HG03196 (cell line): Measurements from ENCODE around the gene KRT72.
"Not testable (repeated sequence)": the region's sequence is repeated elsewhere in the genome, so short reads cannot be mapped to it uniquely, and the experiment has no call there.

Experiments
- ATAC-seq: cut with Tn5 transposase; IDR thresholded peaks from one replicate; pipeline ENCODE4 v1.9.1; 2021; ENCODE audit not compliant: unreplicated experiment

KRT72 gene

GRCh38 chr12:52608826-52609630 lies 7.8 kb upstream of the KRT72 start:
- ATAC-seq, result no peak

DNA sequence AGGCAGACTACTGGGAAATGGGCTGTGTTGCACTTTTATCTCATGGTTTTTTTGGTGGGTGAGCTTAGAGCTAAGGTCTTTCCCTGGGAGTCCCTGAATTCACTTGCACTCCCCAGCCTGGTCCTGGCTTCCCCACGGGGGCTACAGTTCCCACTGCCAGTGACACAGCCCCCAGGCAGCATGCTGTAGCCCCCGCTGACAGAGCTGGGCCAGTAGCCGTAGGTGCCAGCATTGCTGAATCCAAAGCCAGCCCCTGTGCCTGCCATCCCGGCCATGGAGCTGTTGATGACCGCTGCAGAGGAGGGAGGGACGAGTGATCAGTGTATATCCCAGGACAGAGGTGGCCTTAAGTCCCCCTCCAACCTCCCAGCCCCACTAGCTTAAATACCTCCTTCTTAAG lies 6.9 kb upstream of the KRT72 start:
- ATAC-seq, result no peak

- no peak for ATAC-seq
Observed at GRCh38 chr12:52607314-52607713, 6.1 kb upstream of the KRT72 start.

- ATAC-seq, result no peak
Observed at GRCh38 chr12:52606581-52607218, 5.4 kb upstream of the KRT72 start.

- ATAC-seq, result no peak
Observed at GRCh38 chr12:52606096-52606495, 4.8 kb upstream of the KRT72 start.

DNA sequence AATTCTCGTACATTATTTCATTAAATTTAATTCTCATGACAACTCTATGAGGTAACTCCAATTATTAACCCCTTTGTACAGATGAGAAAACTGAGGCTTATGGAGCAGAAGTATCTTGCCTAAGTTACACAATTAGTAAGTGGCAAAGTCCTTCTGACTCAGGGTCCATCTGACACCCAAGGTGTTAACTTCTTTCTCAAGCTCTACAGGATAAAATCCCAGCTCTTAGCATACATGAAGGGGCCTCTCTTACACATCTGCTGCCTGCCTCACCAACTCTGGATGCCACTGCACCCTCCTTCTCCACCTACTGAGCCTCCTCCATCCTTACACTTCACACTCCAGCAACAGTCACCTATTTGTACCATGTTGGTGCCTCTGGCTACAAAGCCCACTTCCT lies 4.3 kb upstream of the KRT72 start:
- ATAC-seq, result no peak

DNA sequence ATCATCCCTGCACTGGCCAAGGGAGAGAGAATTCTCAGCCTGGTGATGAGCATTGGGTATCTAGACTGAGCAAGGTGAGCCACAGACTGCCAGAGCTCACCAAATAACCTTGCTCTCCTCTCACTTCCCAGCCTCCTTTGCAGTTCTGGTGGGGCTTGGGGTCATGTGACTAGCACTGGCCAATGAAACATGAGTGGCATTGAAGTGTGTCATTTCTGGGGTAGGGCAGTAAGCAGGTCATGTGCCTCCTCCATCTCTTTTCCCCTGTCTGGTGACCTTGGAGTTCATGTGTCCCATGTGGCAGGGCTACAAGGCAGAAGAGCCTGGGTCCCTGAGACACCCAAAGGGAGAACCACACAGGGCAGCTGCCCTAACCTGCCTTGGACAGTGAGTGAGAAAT lies 3.6 kb upstream of the KRT72 start:
- ATAC-seq, result no peak

DNA sequence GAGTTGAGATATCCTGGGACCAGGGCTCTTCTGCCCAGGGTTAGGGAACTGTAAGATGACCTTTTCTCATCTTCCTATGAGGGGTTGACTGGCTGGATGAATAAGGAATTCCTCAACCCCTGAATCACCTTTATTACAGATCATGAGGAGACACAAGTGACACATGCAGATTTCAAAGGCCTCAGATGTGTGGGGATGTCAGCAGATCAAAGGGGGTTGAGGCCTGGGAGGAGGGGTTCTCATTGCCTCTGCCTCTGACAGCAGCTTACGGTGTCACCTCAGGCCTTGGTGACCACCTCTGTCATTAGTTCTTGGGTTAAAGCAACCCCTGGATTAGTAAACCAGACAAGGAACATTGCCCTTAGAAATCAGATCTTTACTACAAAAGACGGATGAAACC lies 2.1 kb upstream of the KRT72 start:
- ATAC-seq, result no peak

GRCh38 chr12:52602552-52602951 lies 1.3 kb upstream of the KRT72 start:
- ATAC-seq, result no peak

- ATAC-seq, result no peak
Observed at GRCh38 chr12:52601671-52602070, 408 bp upstream of the KRT72 start.

DNA sequence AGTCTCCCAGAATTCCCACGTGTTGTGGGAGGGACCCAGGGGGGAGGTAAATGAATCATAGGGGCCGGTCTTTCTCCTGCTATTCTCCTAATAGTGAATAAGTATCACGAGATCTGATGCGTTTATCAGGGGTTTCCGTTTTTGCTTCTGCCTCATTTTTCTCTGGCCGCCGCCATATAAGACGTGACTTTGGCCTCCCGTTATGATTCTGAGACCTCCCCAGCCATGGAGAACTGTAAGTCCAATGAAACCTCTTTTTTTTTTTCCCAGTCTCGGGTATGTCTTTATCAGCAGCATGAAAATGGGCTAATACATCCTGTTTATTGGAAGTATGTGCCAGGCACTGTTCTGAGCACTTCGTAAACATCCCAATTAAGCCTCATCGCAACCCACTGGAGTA lies 788 bp downstream of the KRT72 start:
- ATAC-seq, result no peak

DNA sequence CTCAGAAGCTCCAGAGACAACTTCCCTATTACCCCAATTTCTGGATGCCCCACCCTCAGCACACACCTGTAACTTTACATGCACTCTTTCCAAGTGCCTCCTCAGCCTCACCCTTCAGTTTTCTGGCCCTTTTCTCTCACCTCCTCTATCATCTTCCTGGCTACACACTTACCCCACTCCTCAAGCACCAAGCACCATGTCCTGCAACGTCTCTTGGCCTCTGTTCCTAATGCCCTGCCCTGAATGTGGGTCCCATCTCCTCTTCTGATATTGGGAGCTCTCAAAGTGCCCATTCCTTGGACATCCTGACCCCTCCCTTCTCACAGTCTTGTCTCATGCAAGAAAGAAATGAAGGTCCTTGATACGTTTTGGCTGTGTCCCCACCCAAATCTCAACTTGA lies 1.2 kb downstream of the KRT72 start:
- ATAC-seq, result no peak

- no peak for ATAC-seq
Observed at GRCh38 chr12:52598966-52599365, 2.3 kb downstream of the KRT72 start.

GRCh38 chr12:52594237-52594636 lies 7.0 kb downstream of the KRT72 start:
- not testable (repeated sequence) for ATAC-seq

DNA sequence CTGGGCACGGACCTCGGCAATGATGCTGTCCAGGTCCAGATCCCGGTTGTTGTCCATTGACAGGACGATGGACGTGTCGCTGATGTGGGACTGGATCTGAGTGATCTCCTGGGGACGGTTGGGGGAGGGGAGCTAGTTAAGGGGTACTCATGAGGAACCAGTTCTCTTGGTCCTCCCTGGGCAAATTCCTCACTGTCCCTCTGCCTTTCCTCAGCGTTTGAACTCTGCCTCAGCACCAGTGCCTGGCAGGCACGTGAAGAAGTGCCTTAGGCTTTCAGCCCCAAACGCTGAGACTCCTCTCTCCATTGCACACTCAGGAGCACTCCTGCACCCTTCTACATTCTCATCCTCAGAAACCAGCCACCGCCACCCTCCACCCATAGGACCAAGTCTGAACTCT lies 9.7 kb downstream of the KRT72 start:
- no peak for ATAC-seq

GRCh38 chr12:52590021-52590420 lies 11.2 kb downstream of the KRT72 start:
- ATAC-seq, result no peak

- ATAC-seq, result no peak
Observed at GRCh38 chr12:52587563-52587962, 13.7 kb downstream of the KRT72 start.

DNA sequence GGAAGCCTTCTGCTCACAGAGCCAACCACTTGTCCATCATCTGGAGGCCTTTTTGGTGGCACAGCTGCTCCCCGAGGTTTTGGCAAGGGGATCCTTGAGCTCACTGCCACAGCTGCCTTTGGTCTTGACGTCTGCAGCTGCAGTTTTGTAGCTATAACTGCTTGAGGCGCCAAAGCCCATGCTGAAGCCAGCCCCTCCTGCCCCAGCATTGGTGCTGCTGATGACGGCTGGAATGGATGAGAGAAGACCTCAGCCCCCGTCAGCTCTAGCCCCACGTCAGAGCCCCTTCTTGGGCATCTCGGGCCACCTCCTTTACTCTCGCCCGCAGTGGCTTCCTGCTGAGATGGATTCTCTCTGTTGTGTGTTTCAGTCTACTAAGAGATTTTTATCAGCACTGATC lies 15.3 kb downstream of the KRT72 start:
- no peak for ATAC-seq

DNA sequence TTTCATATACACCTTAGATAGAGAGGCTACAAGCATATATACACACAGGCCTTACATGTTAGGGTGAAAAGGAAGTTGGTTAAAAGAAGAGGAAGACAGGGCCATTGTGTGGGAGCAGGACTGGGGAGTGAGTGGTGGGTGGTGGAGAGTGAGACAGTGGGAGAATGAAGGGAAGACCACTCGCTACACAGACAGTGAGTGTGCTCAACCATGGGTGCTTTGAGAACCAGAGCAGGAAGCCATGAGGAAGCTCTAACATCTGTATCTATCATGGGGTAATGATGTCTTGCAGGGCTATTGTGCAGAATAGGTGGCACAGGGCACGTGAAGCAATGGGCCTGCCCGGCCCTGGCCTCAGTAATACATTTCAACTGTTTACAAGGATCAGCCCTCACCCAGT lies 16.2 kb downstream of the KRT72 start:
- ATAC-seq, result no peak

GRCh38 chr12:52584156-52584682 lies 17.0 kb downstream of the KRT72 start:
- no peak for ATAC-seq

DNA sequence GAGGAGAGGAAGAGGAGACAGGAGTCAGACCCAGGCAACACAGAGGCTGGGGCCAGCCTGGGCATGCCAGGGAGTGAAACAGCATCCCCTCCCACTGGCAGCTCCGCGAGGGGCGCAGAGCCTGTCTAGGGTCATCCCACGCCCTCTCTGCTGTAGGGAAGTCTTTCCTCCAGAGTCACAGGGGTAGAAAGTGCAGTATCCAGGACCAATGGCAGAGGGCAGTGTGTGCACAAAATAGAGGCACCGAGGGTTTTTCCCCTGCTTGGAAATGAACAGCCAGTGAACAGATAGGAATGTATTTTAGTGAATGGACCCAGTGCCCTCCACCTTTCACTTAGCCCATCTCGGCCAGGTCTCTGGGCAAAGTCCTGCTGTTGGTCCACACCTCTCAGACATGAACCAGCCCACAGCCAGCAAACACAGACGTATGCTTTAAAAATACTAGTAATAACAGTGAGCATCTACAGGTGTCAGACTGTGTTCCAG lies 18.2 kb downstream of the KRT72 start:
- no peak for ATAC-seq

DNA sequence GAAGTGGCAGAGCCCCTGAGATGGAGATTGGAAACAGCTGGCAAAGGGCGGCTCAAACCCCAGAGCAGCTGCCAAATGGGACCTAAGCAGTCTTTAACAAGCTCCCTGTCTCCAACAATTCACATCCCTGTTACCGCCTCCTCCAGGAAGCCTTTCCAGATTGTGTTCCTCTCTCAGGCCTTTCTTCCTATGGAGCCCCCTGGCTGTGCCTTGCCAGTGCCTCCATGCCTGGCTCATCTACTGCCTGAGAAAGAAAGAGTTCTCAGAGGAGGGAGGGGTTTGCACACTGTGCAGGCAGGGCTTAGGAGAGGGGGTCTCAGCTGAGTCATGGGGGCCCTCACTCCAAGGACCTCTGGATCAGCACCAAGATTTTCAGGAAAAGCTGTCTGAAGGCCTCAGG lies 18.8 kb downstream of the KRT72 start:
- no peak for ATAC-seq
